Ovary (tissue), 9 donors: Measurements from ENCODE around the gene EPN1. TPM values are rescaled to one million over a fixed set of nuclear protein-coding genes. Genes with fewer than 3 reads are reported as not detected.

Experiments
- DNase-seq, 5 donors: peaks; one replicate each; pipeline ENCODE4 v3.0.0-alpha.2; 2019 to 2020
- H3K27ac ChIP-seq, 2 donors: fragments of 200-600 bp; one replicate each; pipeline versions ENCODE4 v1.5.1 to v1.8.0; 2019 to 2022
- H3K27me3 ChIP-seq: fragments of 200-600 bp; one replicate; pipeline ENCODE4 v1.8.0; 2022
- H3K36me3 ChIP-seq: fragments of 200-600 bp; sonication (generic); one replicate; pipeline ENCODE4 v1.5.1; 2019
- H3K4me1 ChIP-seq: one replicate; pipeline ENCODE4 v1.8.1; 2013; ENCODE audit warnings: mild to moderate bottlenecking, moderate library complexity; ENCODE audit not compliant: insufficient read depth
- H3K4me3 ChIP-seq: fragments of 200-600 bp; sonication (generic); one replicate; pipeline ENCODE4 v1.5.1; 2017
- H3K9me3 ChIP-seq, 2 donors: fragments of 200-600 bp in 1 of 2; sonication (generic) in 1 of 2; one replicate each; pipeline versions ENCODE4 v1.5.1 to v1.8.1; 2013 to 2019; ENCODE audit warnings: mild to moderate bottlenecking in 1 of 2, moderate library complexity in 1 of 2
- CTCF ChIP-seq, 3 donors: fragments of 450-650 bp in 2 of 3; fragments of 200-600 bp in 1 of 3; IDR thresholded peaks; one replicate each; pipeline versions ENCODE4 v1.5.1 to v1.8.0; 2016 to 2022; ENCODE audit warnings: antibody characterized with exemption in 3 of 3, mild to moderate bottlenecking in 1 of 3
- EP300 ChIP-seq: sonication (generic); formaldehyde crosslinking; IDR thresholded peaks from one replicate; pipeline ENCODE4 v1.6.1; 2017; ENCODE audit warnings: antibody characterized with exemption
- POLR2A ChIP-seq: fragments of 450-650 bp; IDR thresholded peaks from one replicate; pipeline ENCODE4 v1.6.1; 2017; ENCODE audit warnings: antibody characterized with exemption, mild to moderate bottlenecking, moderate library complexity
- WGBS, 3 donors: extraction: QIAGEN DNeasy Blood & Tissue Kit in 1 of 3; methylation state at CpG; one replicate each; pipeline versions ENCODE4 v1.1.5 to v1.1.7; 2013 to 2017; 5-methylcytosine and 5-hydroxymethylcytosine counted together
- intact Hi-C, 4 donors: fragments of 100-400 bp; cut with DNase I; formaldehyde crosslinking; loops; one replicate each; pipeline versions ENCODE4 v1.11.0 to v1.15.1; 2022 to 2023
- polyA plus RNA-seq, 2 donors: library from polyadenylated mRNA; stranded (reverse); fragments of 200-250 nt in 1 of 2; fragments of 350-450 nt in 1 of 2; fragmentation: Illumina TruSeq in 1 of 2; extraction: RNeasy Lipid Tissue Mini Kit (QIAGEN cat#74804) in 1 of 2; gene quantifications; one replicate each; pipeline ENCODE4 v1.2.3, GENCODE V29; 2013 to 2014
- total RNA-seq, 7 donors: library from RNA; depleted of rRNA in 2 of 7; stranded (reverse); fragments of >200 nt in 2 of 7; fragmentation: NEBNext Ultra II Directional in 3 of 7; extraction: Animal tissue kit (Norgen Biotek cat#: 25700) in 3 of 7; gene quantifications; one replicate each; pipeline versions ENCODE4 v1.1.0 to v1.2.4, GENCODE V29; 2016 to 2023
- donor health status: DM: no; HTN: no; CAD: no; lungs with moderate emphysema.
- donor health status: DM: no; HTN: no; CAD: no.
- donor health status: Bipolar disorder and iron deficiency.
- donor health status: DM: yes; HTN: yes; CAD: no.
- donor health status: DM: no; HTN: no; CAD: no.
- donor health status: DM: yes; HTN: yes; CAD: no.

EPN1 gene
- total and polyA plus RNA-seq, 9 donors: 11.0 to 187 (median 116) TPM

GRCh38 chr19:55697698-55698097 lies 22.7 kb downstream of the EPN1 start:
- intact Hi-C loops: no loop called here
- Histone ChIP-seq H3K36me3 (no peaks in the 10 kb centered on the region), H3K27ac (no peak overlapping the region), H3K27me3 (no peaks in the 10 kb centered on the region), H3K4me3 (no peak overlapping the region), H3K9me3 (no peaks in the 10 kb centered on the region), H3K4me1 (no peaks in the 10 kb centered on the region)
- 87 to 91% (median 88%) methylated on average over 8 of the region's 8 CpGs for WGBS, 3 donors
- TF ChIP-seq CTCF (IDR thresholded peaks at IDR 0.05) (no peak), POLR2A (no peak), EP300 (no peak)
- DNase-seq: peak in 1 of 5 donors; percentile 9

- Histone ChIP-seq H3K4me3 (no peak overlapping the region), H3K4me1 (no peaks in the 10 kb centered on the region), H3K9me3 (no peaks in the 10 kb centered on the region), H3K36me3 (no peaks in the 10 kb centered on the region), H3K27me3 (no peaks in the 10 kb centered on the region), H3K27ac (no peak overlapping the region)
- DNase-seq: peak in 1 of 5 donors; percentile 2
- WGBS, 3 donors: 94 to 95% (median 95%) methylated on average over 17 of the region's 17 CpGs
- intact Hi-C loops: no loop called here
- TF ChIP-seq POLR2A: no peak
- TF ChIP-seq EP300: no peak
- TF ChIP-seq CTCF (IDR thresholded peaks at IDR 0.05): no peak
These were observed 23.2 kb downstream of the EPN1 start for GRCh38 chr19:55698256-55698655.

- no peak for TF ChIP-seq EP300
- no peak for TF ChIP-seq POLR2A
- no peak for TF ChIP-seq CTCF (IDR thresholded peaks at IDR 0.05)
- Histone ChIP-seq H3K9me3 (no peaks in the 10 kb centered on the region), H3K4me1 (peaks cover 3% of the 10 kb centered on the region), H3K4me3 (no peak overlapping the region), H3K36me3 (no peaks in the 10 kb centered on the region), H3K27me3 (no peaks in the 10 kb centered on the region), H3K27ac (no peak overlapping the region)
- DNase-seq: peak in 1 of 5 donors; percentile 11
- 50 to 68% (median 54%) methylated on average over 11 of the region's 11 CpGs for WGBS, 3 donors
- intact Hi-C loops: no loop called here
These were observed 24.2 kb downstream of the EPN1 start for GRCh38 chr19:55699221-55699620.

GRCh38 chr19:55700813-55701212 lies 25.8 kb downstream of the EPN1 start:
- H3K27ac ChIP-seq: no peak overlapping the region
- intact Hi-C loops: no loop called here
- no peaks in the 10 kb centered on the region for H3K9me3 ChIP-seq
- H3K4me1 ChIP-seq: peaks cover 3% of the 10 kb centered on the region
- peak in 1 of 5 donors; percentile 5 for DNase-seq
- WGBS, 3 donors: 91 to 94% (median 94%) methylated on average over 12 of the region's 12 CpGs
- TF ChIP-seq EP300: no peak
- no peak for TF ChIP-seq CTCF (IDR thresholded peaks at IDR 0.05)
- no peak for TF ChIP-seq POLR2A
- H3K36me3 ChIP-seq: no peaks in the 10 kb centered on the region
- H3K4me3 ChIP-seq: no peak overlapping the region
- H3K27me3 ChIP-seq: no peaks in the 10 kb centered on the region
